ENCODE measurements around the gene GPR152. TPM values are rescaled to one million over a fixed set of nuclear protein-coding genes. Genes with fewer than 3 reads are reported as not detected.

Gene GPR152
- total RNA-seq, 4 donors from 2014 or later = not detected

DNA sequence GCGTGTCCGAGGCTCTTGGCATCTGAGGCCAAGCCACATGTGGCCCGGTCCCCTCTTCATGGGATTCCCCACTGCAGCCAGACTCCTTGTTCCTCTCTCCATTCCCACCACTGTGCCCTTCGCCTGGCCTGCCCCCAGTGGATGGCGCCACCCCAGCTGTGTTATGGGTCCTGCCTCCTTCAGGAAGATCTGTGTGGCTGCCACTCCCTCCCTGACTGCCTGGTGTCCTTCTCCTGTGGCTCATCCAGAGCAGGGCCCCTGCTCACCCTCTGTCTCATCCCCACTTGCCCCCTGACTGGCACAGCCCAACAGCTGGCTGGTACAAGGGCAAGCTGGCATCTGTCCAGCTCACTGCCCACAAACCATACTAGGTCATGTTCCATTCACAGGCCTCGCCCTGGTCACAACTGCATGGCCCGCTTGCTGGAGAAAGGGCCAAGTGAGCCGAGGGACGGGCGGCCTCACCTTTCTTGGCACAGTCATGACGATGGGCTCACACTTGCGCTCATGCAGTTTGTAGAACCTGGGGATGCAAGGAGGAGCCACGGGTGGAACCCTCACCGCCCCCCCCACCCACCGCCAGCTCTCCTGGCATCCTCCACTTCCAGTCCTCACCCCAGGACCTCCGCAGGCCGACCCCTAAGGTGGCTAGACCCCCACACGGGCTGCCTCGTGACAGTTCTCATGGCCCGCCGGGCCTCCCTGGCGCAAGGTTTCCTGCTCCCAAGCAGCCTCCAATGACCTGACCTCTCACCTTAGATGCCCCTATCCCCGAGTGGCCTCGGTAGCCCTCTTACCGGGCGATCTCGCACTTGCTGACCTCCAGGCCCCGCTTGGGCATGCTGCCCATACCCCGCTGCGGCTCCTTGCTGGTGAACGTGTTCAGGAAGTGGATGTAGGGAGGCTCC lies 13.0 kb downstream of the GPR152 start:
- no peak for ATAC-seq
- H3K27me3 ChIP-seq = no peaks in the 10 kb centered on the region
- H3K4me1 ChIP-seq = peaks cover 0 to 79% (median 15%) of the 10 kb centered on the region in 3 donors
- peaks cover 0 to 72% of the 10 kb centered on the region in 2 donors for H3K36me3 ChIP-seq
- no peaks in the 10 kb centered on the region for H3K9me3 ChIP-seq
- peak overlapping the region in 3 of 4 donors; percentile 50 to 66 (median 60) for H3K27ac ChIP-seq
- no peak overlapping the region for H3K4me3 ChIP-seq
- TF ChIP-seq, protein P1, sequence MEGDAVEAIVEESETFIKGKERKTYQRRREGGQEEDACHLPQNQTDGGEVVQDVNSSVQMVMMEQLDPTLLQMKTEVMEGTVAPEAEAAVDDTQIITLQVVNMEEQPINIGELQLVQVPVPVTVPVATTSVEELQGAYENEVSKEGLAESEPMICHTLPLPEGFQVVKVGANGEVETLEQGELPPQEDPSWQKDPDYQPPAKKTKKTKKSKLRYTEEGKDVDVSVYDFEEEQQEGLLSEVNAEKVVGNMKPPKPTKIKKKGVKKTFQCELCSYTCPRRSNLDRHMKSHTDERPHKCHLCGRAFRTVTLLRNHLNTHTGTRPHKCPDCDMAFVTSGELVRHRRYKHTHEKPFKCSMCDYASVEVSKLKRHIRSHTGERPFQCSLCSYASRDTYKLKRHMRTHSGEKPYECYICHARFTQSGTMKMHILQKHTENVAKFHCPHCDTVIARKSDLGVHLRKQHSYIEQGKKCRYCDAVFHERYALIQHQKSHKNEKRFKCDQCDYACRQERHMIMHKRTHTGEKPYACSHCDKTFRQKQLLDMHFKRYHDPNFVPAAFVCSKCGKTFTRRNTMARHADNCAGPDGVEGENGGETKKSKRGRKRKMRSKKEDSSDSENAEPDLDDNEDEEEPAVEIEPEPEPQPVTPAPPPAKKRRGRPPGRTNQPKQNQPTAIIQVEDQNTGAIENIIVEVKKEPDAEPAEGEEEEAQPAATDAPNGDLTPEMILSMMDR (IDR thresholded peaks at IDR 0.05) = no peak
- TF ChIP-seq POLR2AphosphoS5 (IDR thresholded peaks at IDR 0.05) (peak; percentile 41), POLR2A (IDR thresholded peaks at IDR 0.05) (no peak)
- WGBS, 2 donors (ENCODE audit: low coverage in 1 of 2) = 60% methylated on average over 2 of the region's 31 CpGs; no CpG with 5 or more reads in 1 of the 2 donors

DNA sequence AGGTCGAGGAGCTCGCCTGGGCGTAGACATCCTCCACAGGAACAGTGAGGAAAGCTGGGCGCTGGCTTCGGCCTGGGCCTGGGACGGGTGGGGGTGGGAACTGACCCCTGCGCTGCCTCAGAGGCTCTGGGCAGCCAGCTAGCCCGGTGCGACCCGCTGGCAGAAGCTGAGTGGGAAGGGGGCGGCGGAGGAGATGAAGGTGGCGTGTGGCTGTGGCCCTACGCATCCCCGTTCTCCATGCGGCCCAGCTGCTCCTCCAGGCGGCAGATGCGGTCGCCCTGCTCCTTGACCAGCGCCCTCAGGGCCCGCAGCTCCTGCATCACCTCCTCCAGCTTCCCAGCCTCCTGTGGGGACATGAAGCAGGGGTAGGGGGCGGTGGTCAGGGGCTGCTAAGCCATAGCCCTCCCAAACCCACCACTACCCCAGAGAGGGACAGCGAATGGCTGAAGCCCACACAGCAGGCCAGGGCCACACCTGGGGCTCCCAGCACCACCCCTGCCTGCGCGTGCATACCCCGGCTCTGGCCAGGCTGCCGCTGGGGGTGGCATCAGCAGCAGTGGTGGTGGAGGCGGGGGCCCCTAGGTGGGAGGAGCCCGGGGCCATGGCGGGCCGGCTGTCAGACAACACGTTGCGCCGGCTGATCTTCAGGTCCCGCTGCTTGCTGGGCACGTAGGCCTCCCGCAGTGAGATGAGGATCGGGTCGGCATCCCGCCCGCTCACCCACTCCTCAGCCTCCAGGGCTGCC lies 14.2 kb downstream of the GPR152 start:
- Histone ChIP-seq H3K36me3 (peaks cover 0 to 85% of the 10 kb centered on the region in 2 donors), H3K9me3 (no peaks in the 10 kb centered on the region), H3K4me3 (peak overlapping the region in 1 of 2 donors; percentile 27), H3K27ac (peak overlapping the region in 3 of 4 donors; percentile 50 to 66 (median 60)), H3K27me3 (no peaks in the 10 kb centered on the region), H3K4me1 (peaks cover 0 to 72% (median 9%) of the 10 kb centered on the region in 3 donors)
- ATAC-seq = no peak
- TF ChIP-seq, protein P1 (IDR thresholded peaks at IDR 0.05) = no peak
- no peak for TF ChIP-seq EP300 (IDR thresholded peaks at IDR 0.05)
- no peak for TF ChIP-seq POLR2A (IDR thresholded peaks at IDR 0.05)
- TF ChIP-seq POLR2AphosphoS5 (IDR thresholded peaks at IDR 0.05) = no peak
- WGBS, 2 donors (ENCODE audit: low coverage in 1 of 2) = no CpG with 5 or more reads among the region's 41 CpGs

DNA sequence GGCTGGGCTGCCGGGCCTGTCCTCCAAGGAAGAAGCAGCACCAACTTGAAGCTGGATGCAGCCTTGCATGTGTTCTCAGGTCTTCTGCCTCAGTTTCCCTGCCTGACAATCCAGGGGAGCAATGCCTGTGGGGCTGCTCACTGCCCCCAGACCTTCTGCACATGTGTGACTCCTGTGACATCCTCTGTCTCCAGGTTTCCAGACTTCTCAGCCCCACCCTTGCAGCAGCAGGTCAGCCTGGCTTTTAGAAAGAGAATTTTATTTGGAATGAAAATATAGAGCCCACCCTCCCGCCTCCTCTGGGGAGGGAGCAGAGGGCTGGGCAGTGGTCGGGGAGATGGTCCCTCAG lies 14.7 kb downstream of the GPR152 start:
- Histone ChIP-seq H3K9me3 (no peaks in the 10 kb centered on the region), H3K4me3 (peak overlapping the region in 1 of 2 donors; percentile 27), H3K27ac (peak overlapping the region in 1 of 4 donors; percentile 31), H3K4me1 (peaks cover 0 to 70% (median 9%) of the 10 kb centered on the region in 3 donors), H3K36me3 (peaks cover 0 to 90% of the 10 kb centered on the region in 2 donors), H3K27me3 (no peaks in the 10 kb centered on the region)
- TF ChIP-seq POLR2A (IDR thresholded peaks at IDR 0.05) (peak in 1 of 2 donors; percentile 3), POLR2AphosphoS5 (IDR thresholded peaks at IDR 0.05) (no peak)
- WGBS, 2 donors (ENCODE audit: low coverage in 1 of 2) = no CpG with 5 or more reads among the region's 3 CpGs
- ATAC-seq = no peak

DNA sequence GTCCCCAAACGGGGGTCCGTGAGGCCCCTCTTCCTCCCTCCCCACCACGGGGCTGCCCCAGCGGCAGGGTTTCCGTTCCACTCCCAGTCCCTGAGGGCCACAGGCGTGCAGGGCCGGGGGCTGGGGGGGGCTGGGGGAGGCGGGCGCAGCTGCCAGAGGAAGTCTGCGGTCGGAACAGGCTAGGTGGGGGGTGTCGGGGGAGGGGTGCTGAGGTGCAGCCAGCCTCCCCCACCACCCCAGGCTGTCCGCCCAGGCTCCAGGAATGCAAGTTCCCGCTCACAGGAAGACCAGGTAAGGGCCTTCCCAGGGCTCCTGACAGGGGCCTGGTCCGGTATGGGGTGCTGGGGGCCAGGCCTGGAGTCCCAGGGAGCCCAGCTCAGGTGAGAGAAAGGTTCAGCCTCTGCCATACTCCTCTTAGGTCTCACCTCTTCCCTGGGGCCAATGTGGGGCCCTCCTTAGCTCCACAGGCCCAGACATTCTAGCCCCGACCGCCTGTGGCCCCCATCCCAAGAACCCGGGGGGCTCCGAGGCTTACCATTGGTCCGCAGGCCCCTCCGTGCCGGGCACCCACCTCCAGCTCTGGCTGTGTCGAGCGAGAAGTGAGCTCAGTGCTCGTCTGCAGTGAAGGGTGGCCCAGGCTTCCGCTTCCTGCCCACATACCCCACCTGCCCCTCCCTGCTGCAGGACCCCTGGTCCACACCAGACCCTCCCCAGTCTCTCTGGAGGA lies 15.3 kb downstream of the GPR152 start, which contains the start of gene PTPRCAP:
PTPRCAP (minus strand) TSS at position 601 of the 727 bp plus-strand sequence; CDS start at position 538, 63 bp downstream.
- TF ChIP-seq POLR2AphosphoS5 (IDR thresholded peaks at IDR 0.05) (no peak), EP300 (IDR thresholded peaks at IDR 0.05) (no peak), POLR2A (IDR thresholded peaks at IDR 0.05) (peak in 1 of 2 donors; percentile 6)
- TF ChIP-seq, protein P1 (IDR thresholded peaks at IDR 0.05) = no peak
- Histone ChIP-seq H3K9me3 (no peaks in the 10 kb centered on the region), H3K27me3 (no peaks in the 10 kb centered on the region), H3K4me1 (peaks cover 0 to 64% (median 5%) of the 10 kb centered on the region in 3 donors), H3K4me3 (peak within 1 kb of the TSS in 1 of 2 donors; percentile 27), H3K27ac (peak within 1 kb of the TSS in 3 of 4 donors; percentile 31 to 66 (median 60)), H3K36me3 (peaks cover 0 to 93% of the 10 kb centered on the region in 2 donors)
- WGBS, 2 donors (ENCODE audit: low coverage in 1 of 2) = no CpG with 5 or more reads among the region's 26 CpGs
- ATAC-seq = no peak

All from gastroesophageal sphincter (tissue), 4 donors.